A673 (cell line): ENCODE measurements around the gene TOR1B. TPM values are rescaled to one million over a fixed set of nuclear protein-coding genes. Genes with fewer than 3 reads are reported as not detected.

Source experiments
- BruUV-seq: library from RNA; stranded (reverse); fragments of 400-500 nt; replicated peaks from 2 replicates; lab custom pipeline; 2021; lab: Mats Ljungman, UMichigan
- CTCF ChIA-PET: fragments of 300-600 bp; sonication (Branson Sonifier 250); formaldehyde crosslinking; loops from one replicate; lab custom pipeline; 2022; ENCODE audit warnings: antibody characterized with exemption; lab: Charles Lee
- POLR2A ChIA-PET: fragments of 300-600 bp; sonication (Branson Sonifier 250); formaldehyde crosslinking; loops from one replicate; lab custom pipeline; 2022; ENCODE audit warnings: antibody characterized with exemption; ENCODE audit not compliant: low non-redundant PET; lab: Charles Lee
- DNase-seq: peaks from one replicate; pipeline ENCODE4 v3.0.0-alpha.2; 2015; ENCODE audit warnings: low spot score
- H3K27ac ChIP-seq: fragments of 200-600 bp; sonication (generic); 2 replicates; pipeline ENCODE4 v1.5.1; 2016; ENCODE audit warnings: mixed run types, low read depth, mild to moderate bottlenecking, mixed read lengths, antibody characterized with exemption, low read length; ENCODE audit not compliant: poor library complexity, severe bottlenecking
- H3K27me3 ChIP-seq: fragments of 200-600 bp; sonication (generic); replicated peaks from 2 replicates; pipeline ENCODE4 v1.6.1; 2017; ENCODE audit warnings: mixed run types, low read depth, mild to moderate bottlenecking, mixed read lengths, antibody characterized with exemption, low read length; ENCODE audit not compliant: insufficient read depth, poor library complexity
- H3K36me3 ChIP-seq: fragments of 200-600 bp; sonication (generic); 2 replicates; pipeline ENCODE4 v1.6.1; 2016; ENCODE audit warnings: mixed run types, mild to moderate bottlenecking, mixed read lengths, antibody characterized with exemption, low read length; ENCODE audit not compliant: insufficient read depth, poor library complexity, severe bottlenecking
- H3K4me1 ChIP-seq: fragments of 200-600 bp; sonication (generic); 2 replicates; pipeline ENCODE4 v1.6.1; 2017; ENCODE audit warnings: mixed run types, mild to moderate bottlenecking, mixed read lengths, antibody characterized with exemption, low read length; ENCODE audit not compliant: insufficient read depth, poor library complexity, severe bottlenecking
- H3K4me3 ChIP-seq: fragments of 200-600 bp; sonication (generic); 2 replicates; pipeline ENCODE4 v1.5.1; 2016; ENCODE audit warnings: low read depth, mixed run types, mild to moderate bottlenecking, mixed read lengths, low read length; ENCODE audit not compliant: poor library complexity, severe bottlenecking
- H3K9me3 ChIP-seq: fragments of 200-600 bp; sonication (generic); 2 replicates; pipeline ENCODE4 v1.6.1; 2016; ENCODE audit warnings: mixed run types, low read depth, mild to moderate bottlenecking, mixed read lengths, antibody characterized with exemption, low read length; ENCODE audit not compliant: poor library complexity, severe bottlenecking
- CTCF ChIP-seq: fragments of 300-800, 200-600 bp; sonication (generic); conservative IDR thresholded peaks from 2 replicates; pipeline ENCODE4 v1.5.1; 2017; ENCODE audit warnings: low read depth, mild to moderate bottlenecking, antibody characterized with exemption, low read length, moderate library complexity, mixed read lengths
- EZH2 ChIP-seq: fragments of 200-600 bp; sonication (generic); IDR thresholded peaks from 2 replicates; pipeline ENCODE4 v1.6.1; 2017; ENCODE audit warnings: borderline replicate concordance, low read depth, mild to moderate bottlenecking, mixed read lengths, antibody characterized with exemption, low read length; ENCODE audit not compliant: poor library complexity, severe bottlenecking
- intact Hi-C: fragments of 100-400 bp; cut with micrococcal nuclease; formaldehyde crosslinking; loops from one replicate; pipeline ENCODE4 v1.10.0; 2022; ENCODE audit not compliant: unreplicated experiment
- total RNA-seq: library from RNA; stranded (reverse); gene quantifications from 2 replicates; pipeline ENCODE4 v1.2.3, GENCODE V29; 2021

TOR1B gene
- total RNA-seq, 1 experiment from 2014 or later = 47.6 TPM

- BruUV-seq = no TSS peak
- Histone ChIP-seq H3K4me3 (no peak overlapping the region), H3K9me3 (no peaks in the 10 kb centered on the region), H3K27ac (no peak overlapping the region), H3K36me3 (peaks cover 55% of the 10 kb centered on the region), H3K4me1 (peaks cover 12% of the 10 kb centered on the region), H3K27me3 (no peaks in the 10 kb centered on the region)
- CTCF ChIA-PET = no interaction called here
- TF ChIP-seq CTCF = no peak
- TF ChIP-seq EZH2 = no peak
- no peak for DNase-seq
- POLR2A ChIA-PET = no interaction called here
- intact Hi-C loops = no loop called here
Observed at GRCh38 chr9:129814432-129815223, 11.6 kb downstream of the TOR1B start.

GRCh38 chr9:129815278-129815677, 12.3 kb downstream of the TOR1B start:
- ChIA-PET CTCF (no interaction called here), POLR2A (no interaction called here)
- DNase-seq = no peak
- intact Hi-C loops = no loop called here
- no peak for TF ChIP-seq CTCF
- no TSS peak for BruUV-seq
- H3K27ac ChIP-seq = no peak overlapping the region
- no peaks in the 10 kb centered on the region for H3K27me3 ChIP-seq
- H3K9me3 ChIP-seq = no peaks in the 10 kb centered on the region
- no peak overlapping the region for H3K4me3 ChIP-seq
- peaks cover 51% of the 10 kb centered on the region for H3K36me3 ChIP-seq
- H3K4me1 ChIP-seq = peaks cover 8% of the 10 kb centered on the region

- Histone ChIP-seq H3K9me3 (no peaks in the 10 kb centered on the region), H3K36me3 (peaks cover 50% of the 10 kb centered on the region), H3K27ac (no peak overlapping the region), H3K4me1 (peaks cover 8% of the 10 kb centered on the region), H3K4me3 (no peak overlapping the region), H3K27me3 (no peaks in the 10 kb centered on the region)
- no peak for DNase-seq
- BruUV-seq = no TSS peak
- TF ChIP-seq CTCF (no peak), EZH2 (no peak)
- intact Hi-C loops = no loop called here
- ChIA-PET CTCF (interaction anchor here (0.7 kb wide), 1 partner anchor 579 kb away, joined by 11 read pairs; no protein-coding TSS in a partner anchor), POLR2A (no interaction called here)
Observed at GRCh38 chr9:129816501-129817435, 13.8 kb downstream of the TOR1B start.
